Upper lobe of left lung (tissue), 6 donors: ENCODE measurements around the gene DGKB. TPM values are rescaled to one million over a fixed set of nuclear protein-coding genes. Genes with fewer than 3 reads are reported as not detected.

ENCODE experiments used
- ATAC-seq, 2 donors: fragments of 200-7000 bp; cut with Tn5 transposase; one replicate each; pipeline ENCODE4 v1.9.1; 2022; ENCODE audit warnings: mild to moderate bottlenecking in 2 of 2, moderate library complexity in 2 of 2; ENCODE audit not compliant: low FRiP score in 2 of 2
- DNase-seq, 2 donors: peaks; one replicate each; pipeline ENCODE4 v3.0.0-alpha.2; 2019 to 2020
- H3K27ac ChIP-seq, 4 donors: fragments of 200-600 bp; sonication (generic); one replicate each; pipeline ENCODE4 v1.5.1; 2016 to 2019
- H3K27me3 ChIP-seq, 4 donors: fragments of 200-600 bp; sonication (generic); one replicate each; pipeline ENCODE4 v1.5.1; 2017 to 2019
- H3K36me3 ChIP-seq, 4 donors: fragments of 200-600 bp; sonication (generic); one replicate each; pipeline ENCODE4 v1.5.1; 2016 to 2019
- H3K4me1 ChIP-seq, 4 donors: fragments of 200-600 bp; sonication (generic); one replicate each; pipeline ENCODE4 v1.5.1; 2018 to 2019
- H3K4me3 ChIP-seq, 4 donors: fragments of 200-600 bp; sonication (generic); one replicate each; pipeline ENCODE4 v1.5.1; 2017 to 2019; ENCODE audit warnings: mild to moderate bottlenecking in 2 of 4, moderate library complexity in 1 of 4
- H3K9me3 ChIP-seq, 4 donors: fragments of 200-600 bp; sonication (generic); one replicate each; pipeline ENCODE4 v1.5.1; 2018 to 2019
- EP300 ChIP-seq, 4 donors: sonication (generic); formaldehyde crosslinking; IDR thresholded peaks; one replicate each; pipeline ENCODE4 v1.5.1; 2017; ENCODE audit warnings: antibody characterized with exemption in 4 of 4, control low read depth in 2 of 4
- POLR2A ChIP-seq, 4 donors: fragments of 450-650 bp; IDR thresholded peaks; one replicate each; pipeline ENCODE4 v1.5.1; 2016 to 2017; ENCODE audit warnings: antibody characterized with exemption in 4 of 4, mild to moderate bottlenecking in 2 of 4
- POLR2AphosphoS5 ChIP-seq, 2 donors: sonication (generic); formaldehyde crosslinking; IDR thresholded peaks; one replicate each; pipeline ENCODE4 v1.5.1; 2017; ENCODE audit warnings: antibody characterized with exemption in 2 of 2
- WGBS, 2 donors: methylation state at CpG; one replicate each; pipeline ENCODE4 v1.1.5; 2017 to 2018; 5-methylcytosine and 5-hydroxymethylcytosine counted together
- total RNA-seq, 6 donors: library from RNA; depleted of rRNA in 4 of 6; stranded (reverse); fragments of >200 nt in 4 of 6; gene quantifications; one replicate each; pipeline versions ENCODE4 v1.1.0 to v1.2.1, GENCODE V29; 2016 to 2021
- TF ChIP-seq, protein P1 (sequence below), 6 experiments: fragments of 450-650 bp in 4 of 6; fragments of 200-600 bp in 2 of 6; sonication (generic) in 2 of 6; IDR thresholded peaks; one replicate each; pipeline ENCODE4 v1.5.1; 2016 to 2019; ENCODE audit warnings: antibody characterized with exemption in 6 of 6
- donor health status: DM: no; HTN: no; CAD: no; lungs with moderate emphysema.
- donor health status: DM: no; HTN: yes; CAD: no; lungs with severe emphysema.

Gene DGKB
- total RNA-seq, 6 donors from 2014 or later, result 0.09 to 0.30 (median 0.30) TPM; not detected in 3

DNA sequence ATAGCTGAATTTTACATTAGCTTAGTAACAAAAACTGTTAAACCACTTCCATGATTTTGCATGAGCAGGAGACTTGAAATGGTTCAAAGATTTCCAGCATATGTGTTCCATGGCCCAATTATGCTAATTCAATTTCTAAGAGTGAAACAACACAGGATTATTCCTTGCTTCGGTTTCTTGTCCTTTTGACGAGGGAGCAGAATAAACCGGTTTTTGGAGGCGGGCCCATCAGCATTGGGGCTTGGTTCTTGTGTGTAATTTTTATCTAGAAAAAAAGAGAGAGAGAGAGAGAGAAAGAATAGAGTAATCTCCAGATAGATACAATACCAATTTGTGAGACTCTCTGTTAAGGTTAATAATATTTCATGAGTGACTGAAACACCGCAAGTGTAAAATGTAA is 753.6 kb downstream of the DGKB start:
- no peaks in the 10 kb centered on the region for H3K36me3 ChIP-seq
- no peaks in the 10 kb centered on the region for H3K27me3 ChIP-seq
- H3K4me1 ChIP-seq, result no peaks in the 10 kb centered on the region
- H3K9me3 ChIP-seq, result no peaks in the 10 kb centered on the region
- DNase-seq (no peak), ATAC-seq (no peak)
- H3K27ac ChIP-seq, result no peak overlapping the region
- 93 to 94% methylated on average over 5 of the region's 5 CpGs for WGBS, 2 donors
- H3K4me3 ChIP-seq, result no peak overlapping the region
- TF ChIP-seq EP300 (IDR thresholded peaks at IDR 0.05) (no peak), POLR2AphosphoS5 (IDR thresholded peaks at IDR 0.05) (no peak), POLR2A (IDR thresholded peaks at IDR 0.05) (no peak)
- TF ChIP-seq, protein P1, sequence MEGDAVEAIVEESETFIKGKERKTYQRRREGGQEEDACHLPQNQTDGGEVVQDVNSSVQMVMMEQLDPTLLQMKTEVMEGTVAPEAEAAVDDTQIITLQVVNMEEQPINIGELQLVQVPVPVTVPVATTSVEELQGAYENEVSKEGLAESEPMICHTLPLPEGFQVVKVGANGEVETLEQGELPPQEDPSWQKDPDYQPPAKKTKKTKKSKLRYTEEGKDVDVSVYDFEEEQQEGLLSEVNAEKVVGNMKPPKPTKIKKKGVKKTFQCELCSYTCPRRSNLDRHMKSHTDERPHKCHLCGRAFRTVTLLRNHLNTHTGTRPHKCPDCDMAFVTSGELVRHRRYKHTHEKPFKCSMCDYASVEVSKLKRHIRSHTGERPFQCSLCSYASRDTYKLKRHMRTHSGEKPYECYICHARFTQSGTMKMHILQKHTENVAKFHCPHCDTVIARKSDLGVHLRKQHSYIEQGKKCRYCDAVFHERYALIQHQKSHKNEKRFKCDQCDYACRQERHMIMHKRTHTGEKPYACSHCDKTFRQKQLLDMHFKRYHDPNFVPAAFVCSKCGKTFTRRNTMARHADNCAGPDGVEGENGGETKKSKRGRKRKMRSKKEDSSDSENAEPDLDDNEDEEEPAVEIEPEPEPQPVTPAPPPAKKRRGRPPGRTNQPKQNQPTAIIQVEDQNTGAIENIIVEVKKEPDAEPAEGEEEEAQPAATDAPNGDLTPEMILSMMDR (IDR thresholded peaks at IDR 0.05), result no peak

DNA sequence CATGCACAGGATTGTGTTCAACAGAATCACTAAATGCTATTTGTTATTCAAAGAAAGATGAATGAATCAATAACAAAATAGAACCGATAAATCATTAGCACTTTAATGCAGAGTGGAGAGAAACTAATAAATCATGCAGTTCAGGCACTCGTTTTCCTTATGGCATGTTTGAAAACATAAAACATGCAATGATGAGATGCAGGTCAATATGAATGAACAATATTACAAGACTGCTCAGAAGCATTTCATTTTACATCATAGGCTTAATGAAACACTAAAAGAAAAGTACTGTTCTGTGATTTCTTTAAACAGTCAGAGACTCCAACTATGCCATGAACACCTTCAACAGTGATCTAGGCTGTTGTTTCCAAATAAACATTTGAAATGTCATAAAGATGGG is 755.0 kb downstream of the DGKB start:
- Histone ChIP-seq H3K27me3 (no peaks in the 10 kb centered on the region), H3K9me3 (no peaks in the 10 kb centered on the region), H3K27ac (no peak overlapping the region), H3K4me1 (no peaks in the 10 kb centered on the region), H3K4me3 (no peak overlapping the region), H3K36me3 (no peaks in the 10 kb centered on the region)
- ATAC-seq, result no peak
- WGBS, 2 donors, result 64 to 69% methylated on average over 2 of the region's 2 CpGs
- DNase-seq, result no peak
- TF ChIP-seq POLR2AphosphoS5 (IDR thresholded peaks at IDR 0.05) (no peak), POLR2A (IDR thresholded peaks at IDR 0.05) (no peak), EP300 (IDR thresholded peaks at IDR 0.05) (no peak)
- TF ChIP-seq, protein P1 (IDR thresholded peaks at IDR 0.05), result no peak

- Histone ChIP-seq H3K4me1 (no peaks in the 10 kb centered on the region), H3K36me3 (no peaks in the 10 kb centered on the region), H3K9me3 (no peaks in the 10 kb centered on the region), H3K27me3 (no peaks in the 10 kb centered on the region), H3K27ac (no peak overlapping the region), H3K4me3 (no peak overlapping the region)
- DNase-seq, result no peak
- no peak for ATAC-seq
- WGBS, 2 donors, result 92 to 94% methylated on average over 2 of the region's 2 CpGs
- TF ChIP-seq POLR2AphosphoS5 (IDR thresholded peaks at IDR 0.05) (no peak), POLR2A (IDR thresholded peaks at IDR 0.05) (no peak), EP300 (IDR thresholded peaks at IDR 0.05) (no peak)
- TF ChIP-seq, protein P1 (IDR thresholded peaks at IDR 0.05), result no peak
Observed at GRCh38 chr7:14144538-14144937, 758.0 kb downstream of the DGKB start.

DNA sequence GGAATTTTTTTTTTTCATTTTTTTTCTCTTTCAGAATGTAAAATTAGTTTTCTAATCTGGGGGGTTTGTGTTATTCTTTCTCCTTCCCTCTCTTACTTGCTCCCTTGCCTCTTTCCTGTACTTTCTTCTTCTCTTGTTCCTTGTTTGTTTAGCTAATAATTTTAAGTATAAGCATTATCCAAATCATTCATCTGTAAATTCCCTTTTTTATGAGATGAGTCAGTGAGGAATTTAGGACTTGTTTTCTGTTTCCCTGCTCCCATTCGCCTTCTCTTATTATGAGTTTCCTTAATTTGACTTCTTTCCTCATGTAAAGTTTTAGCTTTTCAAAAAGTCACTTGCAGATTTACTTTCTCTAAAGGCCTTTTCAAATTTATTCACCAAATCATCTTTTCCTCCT is 758.4 kb downstream of the DGKB start:
- Histone ChIP-seq H3K4me3 (no peak overlapping the region), H3K27ac (no peak overlapping the region), H3K9me3 (no peaks in the 10 kb centered on the region), H3K27me3 (no peaks in the 10 kb centered on the region), H3K36me3 (no peaks in the 10 kb centered on the region), H3K4me1 (no peaks in the 10 kb centered on the region)
- 90 to 95% methylated on average over 1 of the region's 1 CpG for WGBS, 2 donors
- ATAC-seq, result no peak
- TF ChIP-seq EP300 (IDR thresholded peaks at IDR 0.05) (no peak), POLR2AphosphoS5 (IDR thresholded peaks at IDR 0.05) (no peak), POLR2A (IDR thresholded peaks at IDR 0.05) (no peak)
- TF ChIP-seq, protein P1 (IDR thresholded peaks at IDR 0.05), result no peak
- DNase-seq, result no peak

- no peaks in the 10 kb centered on the region for H3K9me3 ChIP-seq
- TF ChIP-seq EP300 (IDR thresholded peaks at IDR 0.05) (no peak), POLR2AphosphoS5 (IDR thresholded peaks at IDR 0.05) (no peak), POLR2A (IDR thresholded peaks at IDR 0.05) (no peak)
- TF ChIP-seq, protein P1 (IDR thresholded peaks at IDR 0.05), result no peak
- H3K27ac ChIP-seq, result no peak overlapping the region
- 70 to 75% methylated on average over 2 of the region's 2 CpGs for WGBS, 2 donors
- H3K4me3 ChIP-seq, result no peak overlapping the region
- no peaks in the 10 kb centered on the region for H3K4me1 ChIP-seq
- no peak for DNase-seq
- no peak for ATAC-seq
- H3K27me3 ChIP-seq, result no peaks in the 10 kb centered on the region
- H3K36me3 ChIP-seq, result no peaks in the 10 kb centered on the region
Observed at GRCh38 chr7:14137676-14138075, 764.9 kb downstream of the DGKB start.
